GM13977 (cell line): Measurements from ENCODE around the gene ATN1.
A peak's percentile ranks its signal among the peaks of the same experiment; 100 is the strongest.

ENCODE experiments used
- DNase-seq: peaks from one replicate; pipeline ENCODE4 v3.0.0; 2012; ENCODE audit warnings: low spot score
- CTCF ChIP-seq: IDR thresholded peaks from 2 replicates; pipeline ENCODE4 v1.5.1; 2012; ENCODE audit warnings: mild to moderate bottlenecking, control low read depth; ENCODE audit not compliant: insufficient read depth; ENCODE audit errors: extremely low read depth, missing control alignments
- in situ Hi-C: fragments of 300-500 bp; cut with MboI; formaldehyde crosslinking; loops from one replicate; pipeline ENCODE4 v1.12.0; 2022; ENCODE audit warnings: low sequenced_read_pairs, low pct_unique_long_range_greater_than_20kb, mixed read lengths, inconsistent platforms; ENCODE audit not compliant: unreplicated experiment

ATN1 gene

GRCh38 chr12:6941782-6942181 lies 14.0 kb downstream of the ATN1 start:
- in situ Hi-C loops, result loop anchor here (25.0 kb wide), 1 partner anchor 171 kb away; the partner anchor contains the start of gene C1RL
- DNase-seq, result no peak

GRCh38 chr12:6942331-6942665 lies 14.5 kb downstream of the ATN1 start:
- DNase-seq, result no peak
- TF ChIP-seq CTCF, result no peak
- in situ Hi-C loops, result loop anchor here (25.0 kb wide), 1 partner anchor 170 kb away; the partner anchor contains the start of gene C1RL

More at GRCh38 chr12:6941782-6942181, 14.0 kb downstream of the ATN1 start:
- TF ChIP-seq CTCF, result no peak

- in situ Hi-C loops, result loop anchor here (25.0 kb wide), 1 partner anchor 169 kb away; the partner anchor contains the start of gene C1RL
- DNase-seq, result peak; percentile 95
- no peak for TF ChIP-seq CTCF
Observed at GRCh38 chr12:6943389-6943721, 15.6 kb downstream of the ATN1 start.

- peak; percentile 79 for DNase-seq
- TF ChIP-seq CTCF, result no peak
- in situ Hi-C loops, result loop anchor here (25.0 kb wide), 1 partner anchor 168 kb away; the partner anchor contains the start of gene C1RL
Observed at GRCh38 chr12:6943722-6944380, 16.1 kb downstream of the ATN1 start, which contains the start of the genes C12orf57 and RNU7-1. Gene C12orf57, plus strand, starts transcription at chr12:6944022. Its CDS starts 100 bp downstream, at chr12:6944122. Gene RNU7-1, plus strand, starts transcription at chr12:6943816.

GRCh38 chr12:6944381-6945186 lies 16.8 kb downstream of the ATN1 start:
- in situ Hi-C loops, result loop anchor here (25.0 kb wide), 1 partner anchor 168 kb away; the partner anchor contains the start of gene C1RL
- peak; percentile 97 for TF ChIP-seq CTCF
- peak; percentile 86 for DNase-seq

GRCh38 chr12:6945613-6946012 lies 17.9 kb downstream of the ATN1 start:
- no peak for TF ChIP-seq CTCF
- DNase-seq, result no peak
- in situ Hi-C loops, result loop anchor here (25.0 kb wide), 1 partner anchor 167 kb away; the partner anchor contains the start of gene C1RL
